HG02840 (cell line): ENCODE data around the gene MDC1.
"Not testable (repeated sequence)": the region's sequence is repeated elsewhere in the genome, so short reads cannot be mapped to it uniquely, and the experiment has no call there.

Experiments
- ATAC-seq: cut with Tn5 transposase; IDR thresholded peaks from one replicate; pipeline ENCODE4 v1.9.1; 2021; ENCODE audit warnings: mild to moderate bottlenecking, moderate library complexity, moderate number of reproducible peaks; ENCODE audit not compliant: unreplicated experiment, low FRiP score

The MDC1 gene

GRCh38 chr6:30683183-30683979, 33.7 kb downstream of the MDC1 start:
- no peak for ATAC-seq

- peak; percentile 31 for ATAC-seq
Measured at GRCh38 chr6:30682143-30683117, 34.7 kb downstream of the MDC1 start.

- ATAC-seq: no peak
Measured at GRCh38 chr6:30681766-30682142, 35.3 kb downstream of the MDC1 start.

GRCh38 chr6:30679765-30680535, 37.1 kb downstream of the MDC1 start:
- no peak for ATAC-seq

DNA sequence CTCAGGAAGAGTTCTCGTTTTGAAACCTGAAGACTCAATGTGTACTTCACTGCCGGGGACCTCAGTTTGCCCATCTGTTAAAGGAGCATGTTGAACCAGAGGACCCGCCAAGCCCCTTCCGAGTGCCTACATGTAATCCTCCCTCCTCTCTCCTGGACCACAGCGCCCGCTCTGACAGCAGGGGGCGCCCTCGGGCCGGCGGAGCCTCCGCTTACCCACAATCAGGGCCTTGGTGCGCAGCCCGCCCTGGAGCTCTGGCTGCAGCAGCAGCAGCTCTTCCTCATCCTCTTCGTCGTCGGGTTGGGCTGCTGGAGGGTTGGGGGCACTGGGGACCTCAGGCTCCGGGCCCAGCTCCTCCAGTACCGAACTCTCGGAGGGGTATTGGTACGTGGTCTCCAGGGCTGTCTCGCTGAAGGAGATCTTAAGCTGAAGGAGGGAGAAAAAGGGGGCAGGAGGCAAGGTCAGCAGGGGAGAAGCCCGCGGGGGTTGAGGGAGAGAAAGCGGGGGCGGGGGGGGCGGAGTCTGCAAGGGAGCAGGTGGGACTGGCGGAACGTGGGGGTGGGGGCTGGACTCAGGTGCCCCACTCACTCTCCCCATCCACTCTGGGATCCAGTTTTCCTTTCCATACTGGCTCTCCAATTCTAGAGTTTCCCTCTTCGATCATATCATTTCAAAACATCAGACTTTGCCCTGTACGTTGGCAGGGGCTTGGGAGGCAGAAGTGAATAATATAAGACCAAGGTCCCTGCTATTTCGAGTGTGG, 37.9 kb downstream of the MDC1 start:
- ATAC-seq: no peak

- ATAC-seq: no peak
Measured at GRCh38 chr6:30676660-30677285, 40.3 kb downstream of the MDC1 start.

DNA sequence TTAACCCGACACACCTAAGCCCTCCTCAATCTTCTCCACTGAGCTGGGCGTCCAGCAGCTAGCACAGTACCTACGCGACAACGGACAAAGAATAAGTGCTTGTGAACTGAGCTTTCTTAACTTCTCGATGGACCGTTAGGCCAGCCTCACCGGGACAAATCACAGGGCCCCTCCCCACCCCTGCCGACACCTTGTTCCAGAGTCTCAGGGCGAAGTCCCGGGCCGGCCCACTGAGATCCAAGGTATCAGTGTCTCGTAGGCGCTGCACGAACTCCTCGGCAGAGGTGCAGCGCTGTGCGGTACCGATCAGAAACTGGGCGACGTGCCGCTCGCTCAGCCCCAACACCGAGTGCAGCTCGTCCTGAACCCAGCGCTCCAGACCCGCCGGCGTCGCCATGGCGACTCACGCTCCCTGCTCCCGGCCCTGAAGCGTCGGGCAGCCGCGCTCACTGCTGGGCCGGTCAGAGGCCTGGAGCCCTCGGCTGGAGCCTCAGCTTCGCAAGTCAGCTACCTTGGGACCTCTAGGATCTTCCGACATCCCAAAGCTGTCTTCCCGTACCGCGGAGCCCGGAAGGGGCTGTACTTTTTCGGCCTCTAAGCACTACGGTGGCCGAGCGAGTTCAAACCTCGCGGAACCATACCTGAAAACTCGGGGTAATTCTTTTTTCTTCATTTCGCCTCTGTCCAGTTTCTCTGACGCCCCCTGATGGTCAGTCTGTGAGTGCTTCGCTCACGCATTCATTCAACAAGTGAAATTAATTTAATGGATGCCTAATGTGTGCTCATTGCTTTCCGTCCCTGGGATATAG, 44.4 kb downstream of the MDC1 start, which contains the start of gene DHX16:
TSS of gene DHX16 (minus strand) at position 562 of the 809 bp plus-strand sequence. CDS start at position 397, 165 bp downstream.
- peak; percentile 82 for ATAC-seq

DNA sequence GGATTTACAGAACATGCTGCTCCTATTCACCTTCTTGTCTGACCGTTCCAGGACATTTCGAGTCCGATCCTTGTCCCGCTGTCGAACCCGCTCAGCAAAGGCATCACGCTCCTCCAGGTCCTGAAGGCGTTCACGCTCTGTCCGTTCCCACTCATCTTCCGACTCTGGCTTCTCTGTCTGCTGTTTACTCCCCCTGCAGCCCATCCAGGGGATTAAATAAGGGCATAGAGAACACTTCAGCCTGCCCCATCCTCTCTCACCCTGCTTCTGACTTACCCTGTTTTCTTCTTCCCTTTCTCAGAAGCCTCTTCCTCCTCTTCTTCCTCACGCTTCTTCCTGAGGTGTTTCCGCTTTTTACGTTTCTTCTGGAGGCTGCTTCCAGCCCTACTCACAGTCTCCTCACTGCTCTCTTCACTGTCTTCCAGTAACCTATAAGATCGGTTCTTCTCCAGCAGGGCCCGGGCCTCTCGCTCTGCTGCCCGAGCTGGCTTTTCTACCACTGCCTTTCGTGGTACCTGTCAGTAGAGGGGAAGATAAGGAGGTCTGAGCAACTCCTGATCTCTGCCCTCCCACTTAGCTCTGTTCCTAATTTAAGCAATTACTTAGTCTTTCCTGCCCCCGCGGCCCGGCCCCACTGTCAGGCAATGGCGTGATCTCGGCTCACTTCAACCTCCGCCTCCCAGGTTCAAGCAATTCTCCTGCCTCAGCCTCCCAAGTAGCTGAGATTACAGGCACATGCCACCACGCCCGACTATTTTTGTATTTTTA, 46.1 kb downstream of the MDC1 start:
- no peak for ATAC-seq

DNA sequence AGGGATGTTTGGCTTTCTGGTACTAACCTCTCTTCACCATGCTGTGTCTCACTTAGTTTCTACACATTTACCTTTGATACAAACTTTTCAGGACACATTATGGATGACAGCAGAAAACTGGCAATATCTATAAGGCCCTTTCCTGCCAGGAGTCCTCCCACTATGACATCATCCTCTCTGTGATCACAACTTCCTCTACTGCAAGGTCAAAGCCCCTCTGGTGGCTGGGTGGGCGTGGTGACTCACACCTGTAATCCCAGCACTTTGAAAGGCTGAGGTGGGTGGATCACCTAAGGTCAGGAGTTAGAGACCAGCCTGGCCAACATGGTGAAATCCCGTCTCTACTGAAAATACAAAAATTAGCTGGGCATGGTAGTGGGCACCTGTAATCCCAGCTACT, 50.8 kb downstream of the MDC1 start:
- not testable (repeated sequence) for ATAC-seq

DNA sequence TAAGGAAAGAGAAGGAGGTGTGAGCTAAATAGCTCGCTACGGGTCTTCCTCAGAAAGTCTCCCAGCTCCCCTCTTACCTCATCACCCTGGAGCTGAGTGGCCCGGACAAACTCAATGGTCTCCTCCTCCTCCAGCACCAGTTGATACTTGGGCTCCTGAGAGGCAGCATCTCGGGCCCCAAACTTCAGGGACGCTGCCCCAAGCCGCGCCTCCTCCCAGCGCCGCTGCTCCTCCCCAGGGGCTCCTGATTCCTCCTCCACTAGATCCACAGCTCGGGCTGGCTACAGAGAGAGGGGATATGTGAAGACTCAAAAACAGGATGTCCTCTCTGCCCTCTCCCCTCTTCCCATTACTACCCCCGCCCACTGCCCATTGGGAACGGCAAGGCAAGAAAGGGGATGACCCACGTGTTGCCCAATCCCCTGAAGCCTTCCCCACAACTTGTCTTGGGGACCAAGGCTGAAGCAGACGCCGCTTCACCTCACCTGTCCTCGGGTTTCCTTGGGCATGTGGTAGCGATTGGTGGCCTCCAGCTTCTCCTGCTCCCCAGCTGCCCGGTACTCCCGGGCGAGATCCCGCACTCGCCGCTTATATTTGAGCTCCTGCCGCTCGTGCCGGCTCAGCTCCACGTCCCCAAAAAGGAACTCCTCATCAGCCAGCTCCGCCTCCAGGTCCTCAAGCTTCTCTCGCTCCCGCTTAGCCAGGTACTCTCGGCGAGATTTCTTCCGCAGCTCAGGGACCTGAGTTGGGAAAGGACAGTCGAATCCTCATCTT, 51.9 kb downstream of the MDC1 start:
- no peak for ATAC-seq

- not testable (repeated sequence) for ATAC-seq
Measured at GRCh38 chr6:30657922-30658321, 59.2 kb downstream of the MDC1 start.

DNA sequence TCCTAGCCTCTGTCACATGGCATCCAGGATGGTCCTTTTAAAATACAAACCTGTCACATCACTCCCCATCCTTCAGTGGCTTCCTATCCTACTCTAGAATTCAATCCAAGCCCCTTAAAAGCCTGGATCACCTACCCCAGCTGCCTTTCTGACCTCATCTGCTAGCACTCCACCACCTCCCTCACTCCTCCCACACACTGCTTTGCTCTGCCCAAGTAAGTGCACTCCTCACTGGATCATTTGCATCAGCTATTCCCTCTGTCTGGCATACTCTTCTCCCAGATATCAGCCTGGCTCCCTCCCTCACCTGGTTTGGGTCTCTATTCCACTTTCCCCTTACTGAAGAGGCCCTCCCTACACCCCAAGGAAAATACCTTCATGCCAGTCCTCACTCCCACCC, 59.6 kb downstream of the MDC1 start:
- no peak for ATAC-seq

DNA sequence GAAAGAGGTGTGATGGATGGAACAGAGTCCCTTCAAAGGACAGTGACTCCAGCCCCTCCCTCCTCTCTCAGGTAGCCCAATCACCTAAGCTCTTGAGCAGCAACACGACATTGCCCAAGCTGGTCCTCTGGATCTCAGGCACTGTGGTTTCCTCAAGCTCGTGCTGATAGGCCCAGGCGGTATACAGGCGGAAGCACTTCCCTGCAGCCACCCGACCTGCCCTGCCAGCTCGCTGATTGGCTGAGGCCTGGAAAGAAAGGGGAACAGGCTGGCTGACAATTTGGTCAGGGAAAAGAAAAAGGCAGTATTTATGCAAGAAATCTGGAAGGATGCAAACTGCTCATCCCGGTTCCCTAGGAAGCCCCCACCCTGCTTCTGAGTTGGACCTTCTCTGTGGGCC, 60.6 kb downstream of the MDC1 start:
- ATAC-seq: no peak

DNA sequence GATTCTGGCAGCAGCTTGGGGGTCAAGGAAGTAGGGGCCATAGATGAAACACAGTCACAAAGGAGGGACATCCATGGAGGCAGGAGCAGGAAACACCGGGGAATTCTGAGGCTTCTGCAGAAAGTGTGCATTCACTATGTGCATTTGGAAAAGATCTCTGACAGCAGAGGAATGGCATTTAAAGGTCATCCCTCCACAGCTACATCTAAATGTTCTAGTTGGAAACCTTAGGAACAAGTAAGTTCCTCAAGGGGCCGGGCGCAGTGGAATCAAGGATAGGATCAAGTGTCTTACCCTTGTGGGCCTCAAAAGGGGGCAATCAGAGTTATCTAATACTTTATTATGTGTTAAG, 61.4 kb downstream of the MDC1 start:
- no peak for ATAC-seq

DNA sequence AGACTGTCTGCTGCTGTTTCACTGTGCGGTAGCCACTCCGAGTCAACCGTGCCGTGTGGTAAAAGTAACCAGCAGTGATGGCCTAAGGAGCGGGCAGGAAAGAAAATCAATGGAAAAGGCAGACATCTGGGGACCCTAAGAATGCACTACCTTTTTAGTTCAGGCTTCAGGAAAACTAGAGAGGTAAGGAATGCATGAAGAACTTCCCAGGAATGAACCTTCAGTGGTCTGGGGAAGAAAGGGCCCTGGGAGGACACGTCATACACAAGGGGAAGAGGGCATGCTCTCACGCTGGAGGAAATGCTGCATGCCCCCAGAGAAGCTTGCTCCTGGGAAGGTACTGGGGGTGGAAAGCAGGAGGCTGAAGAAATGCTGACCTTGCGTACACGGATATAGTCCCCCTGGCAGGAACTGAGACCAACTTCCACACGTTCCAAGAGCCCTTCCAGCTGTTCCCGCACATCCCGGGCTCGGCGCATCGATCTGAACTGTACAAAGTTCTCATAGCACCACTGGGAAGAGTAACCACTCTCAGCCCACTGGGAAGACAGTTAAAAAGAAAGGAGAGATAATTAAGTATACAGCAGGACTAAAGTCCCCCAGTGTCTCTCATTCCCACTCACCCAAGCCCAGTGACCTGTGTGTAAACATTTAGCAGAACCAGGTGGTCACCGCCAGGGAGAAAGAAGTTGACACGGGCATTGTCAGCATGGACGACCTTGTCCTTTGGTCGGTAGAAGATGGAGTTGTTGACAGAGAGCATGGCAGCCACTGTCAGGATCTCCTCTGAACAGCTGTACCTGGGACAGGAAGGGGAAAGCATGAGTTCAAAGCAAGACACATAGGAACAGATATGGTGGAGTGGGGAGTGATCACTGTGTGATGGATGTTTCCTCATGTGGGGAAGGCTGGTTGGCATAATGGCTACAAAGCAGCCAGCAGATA, 62.0 kb downstream of the MDC1 start:
- ATAC-seq: no peak

DNA sequence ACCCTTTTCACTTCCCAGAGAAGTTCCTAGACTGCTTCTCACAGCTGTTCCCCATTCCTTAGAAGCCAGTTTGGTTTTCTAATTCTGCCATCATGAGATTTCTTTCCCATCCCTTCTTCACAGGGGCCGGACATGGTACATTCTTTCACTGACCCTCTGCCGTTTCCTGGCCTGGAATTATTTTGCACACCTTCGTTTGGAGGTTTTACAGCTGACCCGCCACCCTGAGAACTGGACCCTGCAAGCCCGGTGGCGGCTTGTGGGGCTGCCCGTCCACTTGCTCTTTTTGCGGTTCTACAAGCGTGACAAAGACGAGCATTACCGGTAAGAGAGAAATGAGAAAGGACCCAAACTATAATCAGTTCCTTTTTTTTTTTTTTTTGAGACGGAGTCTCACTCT, 65.9 kb downstream of the MDC1 start:
- ATAC-seq: no peak
